GM12878 (cell line): ENCODE results near the gene FGD1. TPM values are rescaled to one million over a fixed set of nuclear protein-coding genes. Genes with fewer than 3 reads are reported as not detected.

ENCODE experiments used
- ATAC-seq: fragments of 200-7000 bp; cut with Tn5 transposase; 3 replicates; pipeline ENCODE4 v1.9.1; 2020; ENCODE audit warnings: mild to moderate bottlenecking, moderate library complexity
- BruUV-seq: library from RNA; stranded (reverse); fragments of 400-500 nt; replicated peaks from 2 replicates; lab custom pipeline; 2021; lab: Mats Ljungman, UMichigan
- CTCF ChIA-PET: fragments of 300-600 bp; sonication (Branson Sonifier 250); formaldehyde crosslinking; extraction: SDS; loops from one replicate; lab custom pipeline; 2021; ENCODE audit warnings: inconsistent platforms; lab: Yijun Ruan, JAX
- POLR2A ChIA-PET: fragments of 350-600 bp; formaldehyde crosslinking; extraction: SDS; loops from one replicate; lab custom pipeline; 2021; ENCODE audit warnings: inconsistent platforms; lab: Charles Lee
- RAD21 ChIA-PET: fragments of 300-600 bp; sonication (Branson Sonifier 250); formaldehyde crosslinking; loops from one replicate; lab custom pipeline; 2023; ENCODE audit warnings: antibody characterized with exemption; ENCODE audit not compliant: unreplicated experiment; lab: Charles Lee
- SMC1A ChIA-PET: fragments of 300-600 bp; sonication (Branson Sonifier 250); formaldehyde crosslinking; loops from one replicate; lab custom pipeline; 2023; ENCODE audit not compliant: unreplicated experiment, uncharacterized antibody; lab: Charles Lee
- DNase-seq: peaks from one replicate; pipeline ENCODE4 v3.0.0-alpha.2; 2011; ENCODE audit warnings: low read depth, low spot score
- FAIRE-seq: peaks from 3 replicates; lab custom pipeline; 2011; peaks lifted over from hg19 to GRCh38; lab: Jason Lieb, UNC
- H2AFZ ChIP-seq: 2 replicates; pipeline ENCODE4 v1.6.0; 2011; ENCODE audit warnings: low read depth, low read length, control low read depth; ENCODE audit not compliant: control insufficient read depth
- H3K27ac ChIP-seq: 2 replicates; pipeline ENCODE4 v1.5.1; 2011; ENCODE audit warnings: control low read depth; ENCODE audit not compliant: control insufficient read depth, insufficient read depth
- H3K27me3 ChIP-seq, 2 experiments: replicated peaks in 1 of 2; 2 replicates each; pipeline versions ENCODE4 v1.6.0 to v1.6.1; 2011; ENCODE audit warnings: low read length in 1 of 2; ENCODE audit not compliant: control insufficient read depth in 2 of 2, insufficient read depth in 2 of 2
- H3K36me3 ChIP-seq, 2 experiments: 2 replicates each; pipeline ENCODE4 v1.5.1; 2011; ENCODE audit warnings: low read length in 1 of 2; ENCODE audit not compliant: control insufficient read depth in 2 of 2, insufficient read depth in 2 of 2
- H3K4me1 ChIP-seq: 2 replicates; pipeline ENCODE4 v1.6.1; 2011; ENCODE audit warnings: mild to moderate bottlenecking, low read length, moderate library complexity, mixed read lengths; ENCODE audit not compliant: control insufficient read depth, insufficient read depth
- H3K4me2 ChIP-seq: 2 replicates; pipeline ENCODE4 v1.6.0; 2011; ENCODE audit warnings: control low read depth; ENCODE audit not compliant: control insufficient read depth, insufficient read depth
- H3K4me3 ChIP-seq: fragments of 200-600 bp; sonication (generic); 2 replicates; pipeline ENCODE4 v1.5.1; 2016
- H3K79me2 ChIP-seq: 2 replicates; pipeline ENCODE4 v1.6.0; 2011; ENCODE audit warnings: low read length; ENCODE audit not compliant: control insufficient read depth, insufficient read depth
- H3K9ac ChIP-seq: 2 replicates; pipeline ENCODE4 v1.8.0; 2011; ENCODE audit warnings: low read length, control low read depth, mixed read lengths; ENCODE audit not compliant: control insufficient read depth, insufficient read depth
- H3K9me3 ChIP-seq: replicated peaks from 3 replicates; pipeline ENCODE4 v1.5.1; 2011; ENCODE audit warnings: mild to moderate bottlenecking, low read length; ENCODE audit not compliant: control insufficient read depth, insufficient read depth
- H4K20me1 ChIP-seq: 2 replicates; pipeline ENCODE4 v1.6.0; 2011; ENCODE audit not compliant: control insufficient read depth, insufficient read depth
- ATF2 ChIP-seq: IDR thresholded peaks from 2 replicates; pipeline ENCODE4 v1.6.1; 2012; ENCODE audit warnings: low read length, inconsistent platforms
- CBX5 ChIP-seq: sonication (generic); IDR thresholded peaks from 2 replicates; pipeline ENCODE4 v1.6.1; 2016; ENCODE audit warnings: low read depth, moderate library complexity, mild to moderate bottlenecking, inconsistent platforms
- EZH2 ChIP-seq: IDR thresholded peaks from 2 replicates; pipeline ENCODE4 v1.6.1; 2012; ENCODE audit warnings: low read depth, mild to moderate bottlenecking, control low read depth, inconsistent platforms, low read length, borderline replicate concordance; ENCODE audit not compliant: control insufficient read depth
- HDAC2 ChIP-seq: fragments of 200-600 bp; sonication (generic); IDR thresholded peaks from 2 replicates; pipeline ENCODE4 v1.6.1; 2017
- MXI1 ChIP-seq: fragments of 150-350 bp; IDR thresholded peaks from 2 replicates; pipeline ENCODE4 v1.6.1; 2011; ENCODE audit warnings: low read depth, mild to moderate bottlenecking, inconsistent platforms, low read length, improper control_type of control experiment
- MYB ChIP-seq: fragments of 150-350 bp; IDR thresholded peaks from 2 replicates; pipeline ENCODE4 v1.6.1; 2014; ENCODE audit warnings: mild to moderate bottlenecking, low read depth, low read length, borderline replicate concordance
- MYC ChIP-seq: IDR thresholded peaks from 2 replicates; pipeline ENCODE4 v1.6.1; 2011; ENCODE audit warnings: mild to moderate bottlenecking, low read length, moderate library complexity, inconsistent platforms; ENCODE audit not compliant: insufficient read depth, insufficient replicate concordance, insufficient read length, severe bottlenecking
- RFX5 ChIP-seq: IDR thresholded peaks from 2 replicates; pipeline ENCODE4 v1.6.1; 2011; ENCODE audit warnings: low read depth, low read length, improper control_type of control experiment
- RUNX3 ChIP-seq: IDR thresholded peaks from 2 replicates; pipeline ENCODE4 v1.6.1; 2012; ENCODE audit warnings: low read length, inconsistent platforms
- SIX5 ChIP-seq: IDR thresholded peaks from 2 replicates; pipeline ENCODE4 v1.6.1; 2011; ENCODE audit warnings: mild to moderate bottlenecking, low read depth, low read length, moderate library complexity; ENCODE audit not compliant: severe bottlenecking
- SMC3 ChIP-seq: IDR thresholded peaks from 2 replicates; pipeline ENCODE4 v1.6.1; 2011; ENCODE audit warnings: low read length, improper control_type of control experiment, borderline replicate concordance
- TCF3 ChIP-seq: IDR thresholded peaks from 2 replicates; pipeline ENCODE4 v1.6.1; 2012; ENCODE audit warnings: low read depth, mild to moderate bottlenecking, low read length, borderline replicate concordance; ENCODE audit not compliant: insufficient read depth
- ZNF207 ChIP-seq: fragments of 450-650 bp; IDR thresholded peaks from 2 replicates; pipeline ENCODE4 v1.6.1; 2014; ENCODE audit warnings: antibody characterized with exemption, mild to moderate bottlenecking, borderline replicate concordance
- WGBS: methylation state at CpG from one replicate; pipeline ENCODE4 v1.1.6; 2016; ENCODE audit warnings: low lambda C conversion rate; ENCODE audit not compliant: insufficient replicate concordance, insufficient coverage; ENCODE audit errors: missing lambda C conversion rate; 5-methylcytosine and 5-hydroxymethylcytosine counted together
- in situ Hi-C: fragments of 300-500 bp; cut with MboI; formaldehyde crosslinking; loops from 9 replicates; pipeline ENCODE4 v1.14.3; 2018; ENCODE audit warnings: mixed read lengths
- intact Hi-C: fragments of 100-400 bp; cut with micrococcal nuclease; formaldehyde crosslinking; loops from one replicate; pipeline ENCODE4 v1.14.2; 2022; ENCODE audit not compliant: unreplicated experiment
- polyA plus RNA-seq, 11 experiments: library from polyadenylated mRNA; depleted of rRNA in 4 of 11; unstranded in 6 of 11; stranded (reverse) in 5 of 11; fragments of >200 nt; fragmentation: Nextera tagmentation in 4 of 11; fragmentation: Illumina TruSeq in 1 of 11; extraction: Ambion mirVana in 4 of 11; extraction: Trizol in 1 of 11; gene quantifications; 1 replicate in 1 of 11; 2 replicates in 10 of 11; pipeline versions ENCODE4 v1.2.1 to v1.2.3, GENCODE V29; 2011 to 2016; ENCODE audit warnings: inconsistent platforms in 2 of 11, missing spikeins in 2 of 11, low read depth in 1 of 11
- total RNA-seq, 4 experiments: library from RNA; depleted of rRNA in 3 of 4; stranded (reverse); fragments of >200 nt in 3 of 4; fragmentation: Illumina TruSeq in 1 of 4; extraction: Trizol in 1 of 4; gene quantifications; 2 replicates each; pipeline versions ENCODE4 v1.2.1 to v1.2.3, GENCODE V29; 2013 to 2021

The FGD1 gene
- total and polyA plus RNA-seq, 10 of the 15 experiments (the other 5 are each of a cell fraction or from before 2014, with no cell fraction given) = 0.05 to 0.50 (median 0.45) TPM; not detected in 7

GRCh38 chrX:54419559-54420302 is 76.3 kb downstream of the FGD1 start:
- Histone ChIP-seq H3K4me1 (no peaks in the 10 kb centered on the region), H3K36me3 (no peaks in the 10 kb centered on the region), H2AFZ (no peak overlapping the region), H3K4me2 (no peak overlapping the region), H3K9me3 (no peaks in the 10 kb centered on the region), H3K9ac (no peak overlapping the region), H3K79me2 (no peaks in the 10 kb centered on the region), H3K27ac (no peak overlapping the region), H4K20me1 (no peaks in the 10 kb centered on the region), H3K4me3 (no peak overlapping the region), H3K27me3 (no peaks in the 10 kb centered on the region)
- TF ChIP-seq EZH2 (no peak), ATF2 (no peak), ZNF207 (no peak), MXI1 (no peak), CBX5 (no peak), MYB (no peak), SIX5 (no peak), SMC3 (no peak), HDAC2 (no peak), RFX5 (no peak), MYC (no peak), TCF3 (no peak), RUNX3 (no peak)
- FAIRE-seq = no peak
- ATAC-seq = no peak
- no peak for DNase-seq
- intact Hi-C loops = no loop called here
- SMC1A ChIA-PET = interaction anchor here (1.2 kb wide), 1 partner anchor 21 kb away, joined by 3 read pairs; the partner anchor contains the start of gene TSR2
- WGBS = 23% methylated on average over 3 of the region's 3 CpGs
- RAD21 ChIA-PET = interaction anchor here (1.1 kb wide), 1 partner anchor 13 kb away, joined by 3 read pairs; no protein-coding TSS in a partner anchor
- POLR2A ChIA-PET = interaction anchor here (0.6 kb wide), 1 partner anchor 460 kb away, joined by 3 read pairs; no protein-coding TSS in a partner anchor
- in situ Hi-C loops = no loop called here
- no TSS peak for BruUV-seq
- CTCF ChIA-PET = no interaction called here
